ENCODE results near the gene BRCA1.

DNA sequence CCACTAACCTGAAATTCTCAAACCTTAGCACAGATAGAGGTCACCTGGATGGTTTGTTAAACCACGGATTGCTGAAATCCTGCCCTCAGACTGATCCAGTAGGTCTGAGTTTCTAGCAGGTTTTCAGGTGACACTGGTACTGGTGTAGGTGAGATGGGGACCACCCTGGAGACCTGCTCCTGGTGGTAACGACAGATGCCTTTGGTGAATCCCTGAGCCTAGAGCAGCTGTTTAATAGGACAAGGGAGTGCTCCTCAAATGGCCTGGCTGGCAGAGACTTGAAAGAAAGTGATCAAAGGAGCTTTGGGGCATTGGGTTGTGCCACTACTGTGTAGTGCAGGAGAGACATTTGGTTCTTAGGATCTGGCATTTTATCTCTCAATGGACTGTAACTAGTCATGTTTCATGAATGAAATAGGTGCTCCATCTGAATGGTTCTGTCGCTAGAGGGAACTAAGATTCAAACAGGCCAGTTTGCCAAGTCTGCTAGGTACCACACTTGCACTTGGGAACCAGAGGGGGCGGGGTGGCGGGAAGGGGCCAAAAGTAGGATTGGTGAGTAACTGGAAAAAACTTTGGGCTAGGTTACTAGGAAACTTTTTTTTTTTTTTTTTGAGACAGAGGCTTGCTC is 121.5 kb downstream of the BRCA1 start:
- TF ChIP-seq, protein P1, sequence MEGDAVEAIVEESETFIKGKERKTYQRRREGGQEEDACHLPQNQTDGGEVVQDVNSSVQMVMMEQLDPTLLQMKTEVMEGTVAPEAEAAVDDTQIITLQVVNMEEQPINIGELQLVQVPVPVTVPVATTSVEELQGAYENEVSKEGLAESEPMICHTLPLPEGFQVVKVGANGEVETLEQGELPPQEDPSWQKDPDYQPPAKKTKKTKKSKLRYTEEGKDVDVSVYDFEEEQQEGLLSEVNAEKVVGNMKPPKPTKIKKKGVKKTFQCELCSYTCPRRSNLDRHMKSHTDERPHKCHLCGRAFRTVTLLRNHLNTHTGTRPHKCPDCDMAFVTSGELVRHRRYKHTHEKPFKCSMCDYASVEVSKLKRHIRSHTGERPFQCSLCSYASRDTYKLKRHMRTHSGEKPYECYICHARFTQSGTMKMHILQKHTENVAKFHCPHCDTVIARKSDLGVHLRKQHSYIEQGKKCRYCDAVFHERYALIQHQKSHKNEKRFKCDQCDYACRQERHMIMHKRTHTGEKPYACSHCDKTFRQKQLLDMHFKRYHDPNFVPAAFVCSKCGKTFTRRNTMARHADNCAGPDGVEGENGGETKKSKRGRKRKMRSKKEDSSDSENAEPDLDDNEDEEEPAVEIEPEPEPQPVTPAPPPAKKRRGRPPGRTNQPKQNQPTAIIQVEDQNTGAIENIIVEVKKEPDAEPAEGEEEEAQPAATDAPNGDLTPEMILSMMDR (IDR thresholded peaks at IDR 0.05), result no peak
- TF ChIP-seq POLR2A (IDR thresholded peaks at IDR 0.05), result no peak

Data from lower leg skin (tissue), 3 donors.